Mammary epithelial cell (primary cell): ENCODE data around the gene MYO15A.

Experiments
- CTCF ChIP-seq, 2 donors: IDR thresholded peaks in 1 of 2; conservative IDR thresholded peaks in 1 of 2; 2 replicates each; pipeline ENCODE4 v1.5.1; 2011 to 2012; ENCODE audit warnings: inconsistent platforms in 2 of 2, low read length in 2 of 2, mild to moderate bottlenecking in 2 of 2, control low read depth in 1 of 2, low read depth in 1 of 2; ENCODE audit not compliant: insufficient read depth in 1 of 2; ENCODE audit errors: extremely low read depth in 1 of 2
- EZH2 ChIP-seq: IDR thresholded peaks from 2 replicates; pipeline ENCODE4 v1.6.1; 2012; ENCODE audit warnings: low read length, inconsistent platforms, borderline replicate concordance

DNA sequence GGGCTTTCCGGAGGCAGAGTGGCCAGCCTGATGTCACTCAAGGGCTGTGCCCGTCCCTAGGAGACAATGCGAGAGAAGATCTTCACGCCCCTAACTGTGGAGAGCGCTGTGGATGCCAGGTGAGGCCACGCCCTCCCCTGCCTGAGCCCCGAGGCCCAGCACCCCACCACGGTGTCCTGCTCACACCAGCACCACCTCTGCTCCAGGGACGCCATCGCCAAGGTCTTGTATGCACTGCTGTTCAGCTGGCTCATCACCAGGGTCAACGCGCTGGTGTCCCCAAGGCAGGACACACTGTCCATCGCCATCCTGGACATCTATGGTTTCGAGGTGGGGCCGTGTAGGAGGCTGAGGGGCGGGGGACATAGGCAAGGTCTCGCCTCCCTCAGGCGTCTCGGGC is 27.8 kb downstream of the MYO15A start:
- TF ChIP-seq CTCF (conservative IDR thresholded peaks at IDR 0.05 in 1 of 2, IDR thresholded peaks at IDR 0.05 in 1 of 2; ENCODE audit: extremely low read depth in 1 of 2, insufficient read depth in 1 of 2, low read depth in 1 of 2, low read length in 2 of 2), result no peak
- no peak for TF ChIP-seq EZH2
